ENCODE measurements around the gene FHDC1.

The FHDC1 gene

DNA sequence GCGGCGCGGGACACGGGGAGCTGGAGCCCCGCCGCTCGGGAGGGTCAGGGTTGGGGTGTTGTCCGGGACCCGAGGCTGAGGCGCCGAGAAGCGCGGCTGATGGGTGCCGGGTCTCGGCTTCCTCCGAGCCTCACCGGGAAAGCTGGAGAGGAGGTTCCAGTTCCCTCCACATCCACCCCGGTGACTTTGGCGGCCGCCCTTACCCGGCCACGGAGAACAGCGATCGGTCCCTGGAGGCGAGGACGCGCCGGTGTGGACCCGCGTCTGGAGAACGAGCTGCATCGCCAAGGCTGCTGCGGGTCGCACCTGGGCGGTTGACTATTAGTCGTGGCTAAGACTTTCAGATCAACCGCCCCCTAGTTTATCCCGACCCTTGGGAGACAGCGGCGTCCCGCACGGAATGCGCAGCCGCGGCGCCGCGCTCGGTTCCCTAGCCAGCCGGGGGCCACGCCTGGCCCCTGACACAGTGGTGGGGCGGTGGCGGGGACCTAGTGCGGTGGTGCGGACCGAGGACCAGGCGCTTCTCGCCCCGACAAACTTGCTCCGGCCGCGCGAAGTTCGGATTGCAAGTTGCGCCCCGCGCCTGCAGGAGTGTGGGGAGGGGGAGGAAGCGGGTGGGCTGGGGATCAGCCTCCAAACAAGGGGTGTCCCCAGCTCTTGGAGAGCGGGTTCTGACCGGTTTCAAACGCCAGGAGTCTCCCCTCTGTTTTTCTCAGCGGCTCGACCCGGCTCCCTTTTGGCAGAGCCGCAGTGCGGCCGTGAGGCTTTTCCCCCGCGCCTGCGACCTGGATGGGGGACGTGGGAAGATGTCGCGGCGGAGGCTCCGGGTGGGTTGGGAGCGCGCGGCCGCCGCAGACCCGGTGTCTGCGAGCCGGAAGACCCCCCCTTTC lies 568 bp downstream of the FHDC1 start:
- no peaks in the 10 kb centered on the region for H3K36me3 ChIP-seq (ENCODE audit: control insufficient read depth, low read length)

DNA sequence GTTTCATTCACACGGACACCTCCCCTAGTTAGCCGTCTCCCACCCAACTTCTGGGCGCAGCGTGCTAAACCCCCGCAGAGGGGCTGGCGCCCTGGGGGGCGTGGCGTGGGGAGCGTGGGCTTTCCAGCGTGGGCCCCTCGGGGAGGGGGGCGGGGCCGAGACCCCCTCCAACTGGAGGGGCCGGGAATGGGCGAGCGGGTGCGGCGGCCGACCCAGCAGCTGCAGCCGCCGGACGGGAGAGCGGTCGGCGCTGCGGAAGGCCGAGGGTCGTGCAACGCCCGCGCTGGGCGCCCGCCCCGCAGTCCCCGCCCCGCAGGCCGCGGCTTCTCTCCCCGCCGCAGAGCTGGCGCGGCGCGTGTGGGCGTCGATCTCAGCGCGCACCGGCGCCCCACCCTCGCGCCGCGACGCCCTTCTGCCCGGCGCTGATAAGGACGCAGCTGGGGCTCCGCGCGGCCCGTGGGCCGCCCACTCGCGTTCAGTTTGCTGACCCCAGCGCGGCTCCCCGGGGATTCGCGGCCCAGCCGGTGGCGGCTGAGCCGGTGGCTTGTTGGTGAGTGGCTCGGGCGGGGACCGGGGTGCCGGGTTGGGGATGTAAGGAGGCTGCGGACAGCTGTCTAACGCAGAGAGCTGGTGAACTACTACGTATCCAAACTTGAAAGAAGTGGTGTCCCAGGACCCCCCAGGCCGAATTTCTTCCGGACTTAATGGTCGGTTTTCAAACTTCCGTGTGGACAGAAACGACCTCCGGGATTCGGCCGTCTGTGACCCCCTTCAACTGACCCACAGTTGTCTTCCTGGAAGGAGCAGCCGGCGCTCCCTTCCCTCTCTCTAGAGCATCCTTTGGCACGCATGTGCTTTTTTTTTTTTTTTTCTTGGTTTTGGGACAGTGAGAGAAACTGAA lies 1.5 kb downstream of the FHDC1 start:
- no peaks in the 10 kb centered on the region for H3K79me2 ChIP-seq (ENCODE audit: control insufficient read depth, low read length)
- H3K4me2 ChIP-seq (ENCODE audit: low read length): peak overlapping the region; percentile 45
- no peaks in the 10 kb centered on the region for H3K36me3 ChIP-seq (ENCODE audit: control insufficient read depth, low read length)
- H3K27ac ChIP-seq (ENCODE audit: low read depth, low read length): no peak overlapping the region
- no peak for TF ChIP-seq EZH2phosphoT487 (IDR thresholded peaks at IDR 0.05; ENCODE audit: borderline replicate concordance, low read length)
- TF ChIP-seq, protein P1, sequence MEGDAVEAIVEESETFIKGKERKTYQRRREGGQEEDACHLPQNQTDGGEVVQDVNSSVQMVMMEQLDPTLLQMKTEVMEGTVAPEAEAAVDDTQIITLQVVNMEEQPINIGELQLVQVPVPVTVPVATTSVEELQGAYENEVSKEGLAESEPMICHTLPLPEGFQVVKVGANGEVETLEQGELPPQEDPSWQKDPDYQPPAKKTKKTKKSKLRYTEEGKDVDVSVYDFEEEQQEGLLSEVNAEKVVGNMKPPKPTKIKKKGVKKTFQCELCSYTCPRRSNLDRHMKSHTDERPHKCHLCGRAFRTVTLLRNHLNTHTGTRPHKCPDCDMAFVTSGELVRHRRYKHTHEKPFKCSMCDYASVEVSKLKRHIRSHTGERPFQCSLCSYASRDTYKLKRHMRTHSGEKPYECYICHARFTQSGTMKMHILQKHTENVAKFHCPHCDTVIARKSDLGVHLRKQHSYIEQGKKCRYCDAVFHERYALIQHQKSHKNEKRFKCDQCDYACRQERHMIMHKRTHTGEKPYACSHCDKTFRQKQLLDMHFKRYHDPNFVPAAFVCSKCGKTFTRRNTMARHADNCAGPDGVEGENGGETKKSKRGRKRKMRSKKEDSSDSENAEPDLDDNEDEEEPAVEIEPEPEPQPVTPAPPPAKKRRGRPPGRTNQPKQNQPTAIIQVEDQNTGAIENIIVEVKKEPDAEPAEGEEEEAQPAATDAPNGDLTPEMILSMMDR (IDR thresholded peaks at IDR 0.05; ENCODE audit: low read depth, low read length, poor library complexity, severe bottlenecking): no peak
- H3K9me3 ChIP-seq (ENCODE audit: control insufficient read depth, insufficient read depth, low read length): no peaks in the 10 kb centered on the region; the same call in 1 of the 2 replicates
- H3K4me1 ChIP-seq (ENCODE audit: control insufficient read depth, low read length): peaks cover 8% of the 10 kb centered on the region
- no peaks in the 10 kb centered on the region for H4K20me1 ChIP-seq (ENCODE audit: control insufficient read depth, insufficient read depth, low read depth, low read length)
- no peaks in the 10 kb centered on the region for H3F3A ChIP-seq (ENCODE audit: control insufficient read depth, insufficient read depth)
- H3K27me3 ChIP-seq (ENCODE audit: control insufficient read depth, low read length): peaks cover 74% of the 10 kb centered on the region
- peak overlapping the region; percentile 38; the same call in 1 of the 2 replicates for H3K4me3 ChIP-seq (ENCODE audit: low read length)
- H3K9me2 ChIP-seq (replicated peaks; ENCODE audit: control insufficient read depth, low read length): no peaks in the 10 kb centered on the region

More for the DNA sequence above, 568 bp downstream of the FHDC1 start:
- Histone ChIP-seq H3K79me2 (ENCODE audit: control insufficient read depth, low read length) (no peaks in the 10 kb centered on the region), H3K4me1 (ENCODE audit: control insufficient read depth, low read length) (peaks cover 8% of the 10 kb centered on the region), H3K4me2 (ENCODE audit: low read length) (peak overlapping the region; percentile 45), H3K9me3 (ENCODE audit: control insufficient read depth, insufficient read depth, low read length) (no peaks in the 10 kb centered on the region), H3F3A (ENCODE audit: control insufficient read depth, insufficient read depth) (no peaks in the 10 kb centered on the region), H3K9me2 (replicated peaks; ENCODE audit: control insufficient read depth, low read length) (no peaks in the 10 kb centered on the region), H3K27ac (ENCODE audit: low read depth, low read length) (no peak overlapping the region), H3K27me3 (ENCODE audit: control insufficient read depth, low read length) (peaks cover 71% of the 10 kb centered on the region), H4K20me1 (ENCODE audit: control insufficient read depth, insufficient read depth, low read depth, low read length) (no peaks in the 10 kb centered on the region), H3K4me3 (ENCODE audit: low read length) (peak overlapping the region; percentile 38; the same call in 1 of the 2 replicates)
- TF ChIP-seq, protein P1 (IDR thresholded peaks at IDR 0.05; ENCODE audit: low read depth, low read length, poor library complexity, severe bottlenecking): no peak
- peak; percentile 92 for TF ChIP-seq EZH2phosphoT487 (IDR thresholded peaks at IDR 0.05; ENCODE audit: borderline replicate concordance, low read length)

DNA sequence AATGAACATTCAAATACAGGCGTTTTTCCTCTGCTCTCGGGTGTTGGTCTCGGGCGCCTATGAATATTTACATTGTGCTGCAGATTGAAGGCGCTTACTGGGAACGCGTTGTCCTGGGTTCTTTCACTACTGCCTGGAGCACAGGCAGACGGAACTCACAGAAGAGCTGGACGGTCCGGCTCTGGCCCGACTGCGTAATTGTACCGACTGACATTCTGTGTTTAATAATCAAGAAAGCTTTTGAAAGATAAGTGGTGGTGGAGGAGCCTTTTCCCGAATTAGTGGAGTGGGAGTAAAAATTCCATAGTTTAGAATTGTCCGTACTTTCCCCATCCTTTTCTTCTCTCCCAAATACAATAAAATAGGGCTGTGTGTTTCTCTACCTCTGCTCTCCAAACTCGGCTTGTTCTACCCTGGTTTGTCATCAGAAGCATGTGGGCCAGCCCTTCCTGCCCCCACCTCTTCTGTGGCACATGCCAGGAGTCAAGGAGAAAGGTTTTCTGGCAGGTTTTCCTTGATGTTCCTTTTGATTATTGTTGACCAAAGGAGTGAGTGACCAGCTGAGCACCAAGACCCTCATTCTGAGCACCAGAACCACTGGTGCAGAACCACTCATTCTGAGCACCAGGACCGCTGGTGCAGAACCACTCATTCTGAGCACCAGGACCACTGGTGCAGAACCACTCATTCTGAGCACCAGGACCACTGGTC lies 2.3 kb downstream of the FHDC1 start:
- no peaks in the 10 kb centered on the region for H3K36me3 ChIP-seq (ENCODE audit: control insufficient read depth, low read length)
- peaks cover 71% of the 10 kb centered on the region for H3K27me3 ChIP-seq (ENCODE audit: control insufficient read depth, low read length)
- H3F3A ChIP-seq (ENCODE audit: control insufficient read depth, insufficient read depth): no peaks in the 10 kb centered on the region
- H3K9me3 ChIP-seq (ENCODE audit: control insufficient read depth, insufficient read depth, low read length): no peaks in the 10 kb centered on the region; the same call in 1 of the 2 replicates
- 0 out of 2 replicates have a peak, but pooled peaks have one; percentile 64 for TF ChIP-seq EZH2phosphoT487 (IDR thresholded peaks at IDR 0.05; ENCODE audit: borderline replicate concordance, low read length)
- TF ChIP-seq, protein P1 (IDR thresholded peaks at IDR 0.05; ENCODE audit: low read depth, low read length, poor library complexity, severe bottlenecking): no peak
- no peak overlapping the region for H3K27ac ChIP-seq (ENCODE audit: low read depth, low read length)
- H4K20me1 ChIP-seq (ENCODE audit: control insufficient read depth, insufficient read depth, low read depth, low read length): no peaks in the 10 kb centered on the region
- no peaks in the 10 kb centered on the region for H3K79me2 ChIP-seq (ENCODE audit: control insufficient read depth, low read length)
- H3K4me2 ChIP-seq (ENCODE audit: low read length): no peak overlapping the region
- no peak overlapping the region for H3K4me3 ChIP-seq (ENCODE audit: low read length)
- H3K9me2 ChIP-seq (replicated peaks; ENCODE audit: control insufficient read depth, low read length): no peaks in the 10 kb centered on the region
- H3K4me1 ChIP-seq (ENCODE audit: control insufficient read depth, low read length): peaks cover 8% of the 10 kb centered on the region
